A673 (cell line): ENCODE measurements around the gene CFAP97D1. TPM values are rescaled to one million over a fixed set of nuclear protein-coding genes. Genes with fewer than 3 reads are reported as not detected.

ENCODE experiments used
- BruUV-seq: library from RNA; stranded (reverse); fragments of 400-500 nt; replicated peaks from 2 replicates; lab custom pipeline; 2021; lab: Mats Ljungman, UMichigan
- CTCF ChIA-PET: fragments of 300-600 bp; sonication (Branson Sonifier 250); formaldehyde crosslinking; loops from one replicate; lab custom pipeline; 2022; ENCODE audit warnings: antibody characterized with exemption; lab: Charles Lee
- POLR2A ChIA-PET: fragments of 300-600 bp; sonication (Branson Sonifier 250); formaldehyde crosslinking; loops from one replicate; lab custom pipeline; 2022; ENCODE audit warnings: antibody characterized with exemption; ENCODE audit not compliant: low non-redundant PET; lab: Charles Lee
- DNase-seq: peaks from one replicate; pipeline ENCODE4 v3.0.0-alpha.2; 2015; ENCODE audit warnings: low spot score
- H3K27ac ChIP-seq: fragments of 200-600 bp; sonication (generic); 2 replicates; pipeline ENCODE4 v1.5.1; 2016; ENCODE audit warnings: mixed run types, low read depth, mild to moderate bottlenecking, mixed read lengths, antibody characterized with exemption, low read length; ENCODE audit not compliant: poor library complexity, severe bottlenecking
- H3K27me3 ChIP-seq: fragments of 200-600 bp; sonication (generic); replicated peaks from 2 replicates; pipeline ENCODE4 v1.6.1; 2017; ENCODE audit warnings: mixed run types, low read depth, mild to moderate bottlenecking, mixed read lengths, antibody characterized with exemption, low read length; ENCODE audit not compliant: insufficient read depth, poor library complexity
- H3K36me3 ChIP-seq: fragments of 200-600 bp; sonication (generic); 2 replicates; pipeline ENCODE4 v1.6.1; 2016; ENCODE audit warnings: mixed run types, mild to moderate bottlenecking, mixed read lengths, antibody characterized with exemption, low read length; ENCODE audit not compliant: insufficient read depth, poor library complexity, severe bottlenecking
- H3K4me1 ChIP-seq: fragments of 200-600 bp; sonication (generic); 2 replicates; pipeline ENCODE4 v1.6.1; 2017; ENCODE audit warnings: mixed run types, mild to moderate bottlenecking, mixed read lengths, antibody characterized with exemption, low read length; ENCODE audit not compliant: insufficient read depth, poor library complexity, severe bottlenecking
- H3K4me3 ChIP-seq: fragments of 200-600 bp; sonication (generic); 2 replicates; pipeline ENCODE4 v1.5.1; 2016; ENCODE audit warnings: low read depth, mixed run types, mild to moderate bottlenecking, mixed read lengths, low read length; ENCODE audit not compliant: poor library complexity, severe bottlenecking
- H3K9me3 ChIP-seq: fragments of 200-600 bp; sonication (generic); 2 replicates; pipeline ENCODE4 v1.6.1; 2016; ENCODE audit warnings: mixed run types, low read depth, mild to moderate bottlenecking, mixed read lengths, antibody characterized with exemption, low read length; ENCODE audit not compliant: poor library complexity, severe bottlenecking
- EZH2 ChIP-seq: fragments of 200-600 bp; sonication (generic); IDR thresholded peaks from 2 replicates; pipeline ENCODE4 v1.6.1; 2017; ENCODE audit warnings: borderline replicate concordance, low read depth, mild to moderate bottlenecking, mixed read lengths, antibody characterized with exemption, low read length; ENCODE audit not compliant: poor library complexity, severe bottlenecking
- intact Hi-C: fragments of 100-400 bp; cut with micrococcal nuclease; formaldehyde crosslinking; loops from one replicate; pipeline ENCODE4 v1.10.0; 2022; ENCODE audit not compliant: unreplicated experiment
- total RNA-seq: library from RNA; stranded (reverse); gene quantifications from 2 replicates; pipeline ENCODE4 v1.2.3, GENCODE V29; 2021
- TF ChIP-seq, protein P1 (sequence below): fragments of 300-800, 200-600 bp; sonication (generic); conservative IDR thresholded peaks from 2 replicates; pipeline ENCODE4 v1.5.1; 2017; ENCODE audit warnings: low read depth, mild to moderate bottlenecking, antibody characterized with exemption, low read length, moderate library complexity, mixed read lengths

CFAP97D1 gene
- total RNA-seq, 1 experiment from 2014 or later = not detected

DNA sequence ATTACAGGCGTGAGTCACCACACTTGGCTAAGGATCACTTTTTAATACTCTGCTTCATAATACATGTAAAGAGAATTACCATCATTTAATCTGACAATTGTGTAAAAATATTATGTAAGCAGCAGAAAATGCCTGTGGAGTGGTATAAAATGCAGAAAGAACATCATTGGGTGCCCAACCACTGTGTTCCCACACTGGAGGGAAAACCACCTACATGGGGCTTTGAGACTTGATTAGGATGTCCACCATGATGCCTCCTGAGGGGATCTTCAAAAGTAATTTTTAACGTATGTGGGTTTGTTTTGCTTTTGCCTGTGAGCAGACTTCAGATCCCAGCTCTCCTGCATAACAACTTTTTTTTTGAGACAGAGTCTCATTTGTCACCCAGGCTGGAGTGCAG is 18.8 kb downstream of the CFAP97D1 start:
- intact Hi-C loops = no loop called here
- TF ChIP-seq EZH2 = no peak
- TF ChIP-seq, protein P1, sequence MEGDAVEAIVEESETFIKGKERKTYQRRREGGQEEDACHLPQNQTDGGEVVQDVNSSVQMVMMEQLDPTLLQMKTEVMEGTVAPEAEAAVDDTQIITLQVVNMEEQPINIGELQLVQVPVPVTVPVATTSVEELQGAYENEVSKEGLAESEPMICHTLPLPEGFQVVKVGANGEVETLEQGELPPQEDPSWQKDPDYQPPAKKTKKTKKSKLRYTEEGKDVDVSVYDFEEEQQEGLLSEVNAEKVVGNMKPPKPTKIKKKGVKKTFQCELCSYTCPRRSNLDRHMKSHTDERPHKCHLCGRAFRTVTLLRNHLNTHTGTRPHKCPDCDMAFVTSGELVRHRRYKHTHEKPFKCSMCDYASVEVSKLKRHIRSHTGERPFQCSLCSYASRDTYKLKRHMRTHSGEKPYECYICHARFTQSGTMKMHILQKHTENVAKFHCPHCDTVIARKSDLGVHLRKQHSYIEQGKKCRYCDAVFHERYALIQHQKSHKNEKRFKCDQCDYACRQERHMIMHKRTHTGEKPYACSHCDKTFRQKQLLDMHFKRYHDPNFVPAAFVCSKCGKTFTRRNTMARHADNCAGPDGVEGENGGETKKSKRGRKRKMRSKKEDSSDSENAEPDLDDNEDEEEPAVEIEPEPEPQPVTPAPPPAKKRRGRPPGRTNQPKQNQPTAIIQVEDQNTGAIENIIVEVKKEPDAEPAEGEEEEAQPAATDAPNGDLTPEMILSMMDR = no peak

DNA sequence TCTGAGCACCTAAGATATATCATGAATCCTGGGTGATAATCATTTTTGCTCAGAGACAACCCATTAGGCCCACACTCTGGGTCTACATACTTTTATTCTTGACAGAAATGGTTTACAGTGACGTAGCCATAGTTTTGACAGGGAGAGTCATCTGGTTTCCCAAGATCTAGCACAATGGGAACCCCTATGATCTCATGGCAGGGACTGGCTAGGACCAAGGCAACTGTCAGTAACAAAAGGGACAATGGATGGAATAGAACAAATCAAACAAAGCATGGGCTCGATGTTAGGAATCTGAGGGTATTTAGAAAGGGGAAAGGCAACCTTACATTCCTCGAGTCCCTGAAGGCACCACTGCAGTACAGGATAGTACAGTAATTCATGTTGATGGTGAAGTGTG is 20.5 kb downstream of the CFAP97D1 start:
- DNase-seq = no peak
- ChIA-PET CTCF (no interaction called here), POLR2A (no interaction called here)
- H3K27ac ChIP-seq = no peak overlapping the region
- H3K4me3 ChIP-seq = no peak overlapping the region
- intact Hi-C loops = no loop called here
- no peaks in the 10 kb centered on the region for H3K27me3 ChIP-seq
- no peaks in the 10 kb centered on the region for H3K36me3 ChIP-seq
- TF ChIP-seq, protein P1 = no peak
- no peak for TF ChIP-seq EZH2
- H3K4me1 ChIP-seq = no peaks in the 10 kb centered on the region
- no TSS peak for BruUV-seq
- H3K9me3 ChIP-seq = no peaks in the 10 kb centered on the region

More for the DNA sequence above, 18.8 kb downstream of the CFAP97D1 start:
- H3K9me3 ChIP-seq = no peaks in the 10 kb centered on the region
- DNase-seq = no peak
- POLR2A ChIA-PET = no interaction called here
- BruUV-seq = no TSS peak
- no peak overlapping the region for H3K4me3 ChIP-seq
- no peaks in the 10 kb centered on the region for H3K27me3 ChIP-seq
- H3K4me1 ChIP-seq = no peaks in the 10 kb centered on the region
- no peaks in the 10 kb centered on the region for H3K36me3 ChIP-seq
- H3K27ac ChIP-seq = no peak overlapping the region
- CTCF ChIA-PET = no interaction called here

DNA sequence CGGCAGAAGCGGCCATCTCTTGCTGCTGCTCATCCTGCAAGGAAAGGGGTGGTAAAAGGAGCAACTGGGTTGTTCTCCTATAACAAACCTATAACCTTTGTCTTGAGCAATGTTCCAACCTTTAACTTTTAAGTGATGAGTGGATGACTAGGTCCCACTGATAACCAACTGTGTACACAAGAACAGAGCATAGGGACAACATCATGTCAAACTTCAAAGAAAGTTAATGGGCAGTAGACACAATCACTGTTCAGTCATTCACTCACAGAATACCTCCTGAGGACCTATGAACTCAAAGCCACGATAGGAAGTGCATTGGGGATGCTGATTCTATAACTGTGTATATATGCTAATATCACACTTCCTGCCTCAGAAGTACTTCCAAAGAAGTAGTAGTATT is 21.6 kb downstream of the CFAP97D1 start:
- H3K4me1 ChIP-seq = no peaks in the 10 kb centered on the region
- no TSS peak for BruUV-seq
- ChIA-PET POLR2A (no interaction called here), CTCF (no interaction called here)
- TF ChIP-seq, protein P1 = no peak
- TF ChIP-seq EZH2 = no peak
- H3K9me3 ChIP-seq = no peaks in the 10 kb centered on the region
- no peaks in the 10 kb centered on the region for H3K36me3 ChIP-seq
- no peak for DNase-seq
- H3K27me3 ChIP-seq = no peaks in the 10 kb centered on the region
- intact Hi-C loops = no loop called here
- H3K27ac ChIP-seq = no peak overlapping the region
- H3K4me3 ChIP-seq = no peak overlapping the region
